ENCODE data around the gene RUFY2.

DNA sequence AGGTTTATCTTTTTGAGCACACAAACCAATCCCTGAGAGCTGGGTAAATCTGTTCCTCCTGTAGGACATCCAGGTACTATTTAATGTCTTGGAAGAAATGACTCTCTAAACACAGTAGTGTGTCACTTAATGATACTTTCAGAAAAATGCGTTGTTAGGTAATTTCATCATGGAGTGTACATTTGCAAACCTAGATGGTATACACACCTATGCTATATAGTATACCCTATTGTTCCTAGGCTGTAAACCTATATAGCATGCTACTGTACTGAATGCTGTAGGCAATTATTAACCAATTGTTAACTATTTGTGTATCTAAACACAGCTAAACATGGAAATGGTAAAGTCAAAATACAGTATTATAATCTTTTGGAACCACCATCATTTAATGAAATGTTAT is 10.1 kb downstream of the RUFY2 start:
- TF ChIP-seq POLR2A (IDR thresholded peaks at IDR 0.05), result no peak
- TF ChIP-seq, protein P1, sequence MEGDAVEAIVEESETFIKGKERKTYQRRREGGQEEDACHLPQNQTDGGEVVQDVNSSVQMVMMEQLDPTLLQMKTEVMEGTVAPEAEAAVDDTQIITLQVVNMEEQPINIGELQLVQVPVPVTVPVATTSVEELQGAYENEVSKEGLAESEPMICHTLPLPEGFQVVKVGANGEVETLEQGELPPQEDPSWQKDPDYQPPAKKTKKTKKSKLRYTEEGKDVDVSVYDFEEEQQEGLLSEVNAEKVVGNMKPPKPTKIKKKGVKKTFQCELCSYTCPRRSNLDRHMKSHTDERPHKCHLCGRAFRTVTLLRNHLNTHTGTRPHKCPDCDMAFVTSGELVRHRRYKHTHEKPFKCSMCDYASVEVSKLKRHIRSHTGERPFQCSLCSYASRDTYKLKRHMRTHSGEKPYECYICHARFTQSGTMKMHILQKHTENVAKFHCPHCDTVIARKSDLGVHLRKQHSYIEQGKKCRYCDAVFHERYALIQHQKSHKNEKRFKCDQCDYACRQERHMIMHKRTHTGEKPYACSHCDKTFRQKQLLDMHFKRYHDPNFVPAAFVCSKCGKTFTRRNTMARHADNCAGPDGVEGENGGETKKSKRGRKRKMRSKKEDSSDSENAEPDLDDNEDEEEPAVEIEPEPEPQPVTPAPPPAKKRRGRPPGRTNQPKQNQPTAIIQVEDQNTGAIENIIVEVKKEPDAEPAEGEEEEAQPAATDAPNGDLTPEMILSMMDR (IDR thresholded peaks at IDR 0.05), result no peak
